HL-60/S4 treated with retinoic acid at 250 ng/mL for 4 days and 3 days (cell line): Measurements from ENCODE around the gene FBXO7.
"Not testable (repeated sequence)": the region's sequence is repeated elsewhere in the genome, so short reads cannot be mapped to it uniquely, and the experiment has no call there.

ENCODE experiments used
- in situ Hi-C: fragments of 300-500 bp; cut with MboI; formaldehyde crosslinking; loops from 2 replicates; pipeline ENCODE4 v1.7.0; 2022; ENCODE audit warnings: low sequenced_read_pairs

Gene FBXO7

DNA sequence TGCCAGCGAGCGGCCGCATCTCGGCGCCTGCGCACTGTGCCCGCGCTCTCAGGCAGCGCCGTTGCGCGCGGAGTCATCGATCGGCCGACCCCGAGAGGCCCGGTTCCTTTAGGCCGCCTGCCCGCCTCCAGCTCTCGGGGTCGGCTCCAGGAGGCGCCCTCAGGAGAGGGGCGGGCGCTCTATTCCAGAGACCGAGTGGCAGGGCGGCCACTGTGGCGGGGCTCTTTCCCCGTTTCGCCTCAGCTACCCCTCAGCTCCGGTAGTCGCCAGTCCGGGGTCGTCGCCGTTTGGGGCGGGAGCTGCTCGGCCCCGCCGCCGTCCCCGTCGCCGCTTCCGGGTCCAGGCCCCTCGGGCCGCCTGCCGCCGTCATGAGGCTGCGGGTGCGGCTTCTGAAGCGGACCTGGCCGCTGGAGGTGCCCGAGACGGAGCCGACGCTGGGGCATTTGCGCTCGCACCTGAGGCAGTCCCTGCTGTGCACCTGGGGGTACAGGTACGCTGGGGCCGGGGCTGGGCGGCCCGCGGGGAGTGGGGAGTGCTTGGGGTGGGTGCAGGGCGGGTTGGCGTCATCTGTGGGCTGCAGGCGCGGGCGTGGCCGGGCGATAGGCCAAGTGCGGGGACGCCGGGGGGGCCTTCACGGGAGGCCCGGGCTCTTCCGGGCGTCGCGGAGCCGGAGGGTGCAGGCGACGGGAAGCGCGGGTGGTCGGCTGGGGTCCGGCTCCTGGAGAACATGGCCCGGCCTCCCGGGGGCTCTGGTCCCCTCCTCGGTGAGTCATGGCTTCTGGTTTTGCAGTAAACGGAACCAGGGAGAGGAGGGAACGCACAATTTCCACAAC, at the start of gene FBXO7:
Gene FBXO7 (plus strand): TSS at position 177 of the 833 bp plus-strand sequence. CDS start 192 bp downstream, at position 369.
- in situ Hi-C loops: no loop called here

- in situ Hi-C loops: no loop called here
Observed at GRCh38 chr22:32426881-32427280, 47.7 kb upstream of the FBXO7 start.

- in situ Hi-C loops: no loop called here
Observed at GRCh38 chr22:32430352-32430751, 44.3 kb upstream of the FBXO7 start.

DNA sequence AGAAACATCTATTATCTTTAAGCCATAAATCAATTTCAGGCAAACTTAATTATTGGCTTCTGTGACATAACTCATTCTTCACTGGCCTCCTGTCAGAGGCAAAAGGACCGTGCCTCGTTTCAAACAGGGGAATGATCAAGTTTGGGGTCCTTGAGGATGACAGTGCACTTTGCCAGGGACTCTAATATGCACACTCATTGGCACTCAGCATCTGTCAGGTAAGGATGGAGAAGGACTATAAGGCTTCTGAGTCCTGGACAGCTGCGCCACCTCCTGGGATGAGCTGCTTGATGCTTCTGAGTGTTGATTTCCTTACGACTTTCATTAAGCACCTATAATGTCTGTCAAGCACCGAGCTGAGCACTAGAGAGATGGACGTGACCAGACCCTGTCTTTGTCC, 30.5 kb upstream of the FBXO7 start:
- in situ Hi-C loops: no loop called here

GRCh38 chr22:32446321-32446720, 28.3 kb upstream of the FBXO7 start:
- in situ Hi-C loops: no loop called here

- in situ Hi-C loops: no loop called here
Observed at GRCh38 chr22:32448980-32449379, 25.6 kb upstream of the FBXO7 start.

DNA sequence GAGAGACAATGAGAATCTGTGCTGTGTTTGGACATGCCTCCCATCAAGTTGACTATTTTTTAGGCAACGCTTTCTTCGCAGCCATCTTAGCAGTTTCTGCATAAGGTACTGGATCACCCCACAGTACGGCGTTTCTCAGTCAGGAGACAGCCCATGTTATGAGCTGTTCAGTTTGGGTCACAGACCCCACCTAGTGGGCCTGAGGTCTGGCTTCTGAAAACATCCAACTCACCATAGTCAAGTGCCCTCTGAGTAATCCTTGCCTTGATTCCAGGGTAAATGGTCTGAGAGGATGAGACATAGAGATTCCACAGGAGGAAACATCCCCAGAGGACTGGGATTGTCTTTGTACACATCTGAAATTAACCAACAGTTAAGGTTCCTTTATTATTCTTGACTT, 17.6 kb upstream of the FBXO7 start:
- in situ Hi-C loops: no loop called here

GRCh38 chr22:32462452-32462851, 12.2 kb upstream of the FBXO7 start:
- in situ Hi-C loops: no loop called here

DNA sequence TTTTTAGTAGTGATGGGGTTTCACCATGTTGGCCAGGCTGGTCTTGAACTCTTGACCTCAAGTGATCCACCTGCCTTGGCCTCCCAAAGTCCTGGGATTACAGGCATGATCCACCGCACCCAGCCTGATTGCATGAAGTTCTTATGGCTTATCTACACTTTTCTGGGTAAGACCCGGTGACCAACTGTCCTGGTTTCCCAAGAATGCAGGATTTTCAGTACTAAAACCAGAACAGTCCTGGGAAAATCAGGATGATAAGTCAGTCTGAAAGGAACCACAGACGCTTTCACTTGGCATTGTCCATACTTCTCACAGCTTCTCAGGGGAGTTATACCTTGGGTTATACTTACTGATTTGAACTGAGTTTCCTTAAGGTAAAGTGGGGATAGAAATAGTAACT, 8.9 kb upstream of the FBXO7 start:
- in situ Hi-C loops: no loop called here

GRCh38 chr22:32466496-32466895, 8.1 kb upstream of the FBXO7 start:
- in situ Hi-C loops: no loop called here

- in situ Hi-C loops: no loop called here
Observed at GRCh38 chr22:32469799-32470212, 4.8 kb upstream of the FBXO7 start.

DNA sequence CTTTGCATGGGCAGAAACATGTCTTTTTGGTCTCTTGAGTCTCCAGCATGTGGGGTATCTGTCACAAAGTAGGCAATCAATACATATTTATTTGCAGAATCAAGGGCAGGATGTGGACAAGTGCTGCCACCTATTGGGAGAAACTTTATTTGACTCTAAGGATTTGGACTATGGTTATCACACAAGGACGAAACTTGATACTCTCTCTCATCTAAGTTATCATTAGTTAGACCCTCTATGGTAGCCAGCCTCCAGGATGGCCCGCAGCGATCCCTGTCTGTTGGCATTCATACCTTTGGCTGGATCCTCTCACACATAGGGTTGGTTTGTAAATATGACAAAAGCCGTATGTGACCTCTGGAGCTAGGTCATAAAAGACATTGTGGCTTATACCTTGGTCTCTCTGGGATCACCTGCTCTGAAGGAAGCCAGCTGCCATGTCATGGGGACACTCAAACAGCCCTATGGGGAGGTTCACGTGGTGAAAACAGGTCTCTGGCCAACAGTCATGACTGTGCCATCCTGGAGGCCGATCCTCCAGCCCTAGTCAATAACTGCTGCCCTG, 1.1 kb upstream of the FBXO7 start:
- in situ Hi-C loops: no loop called here

DNA sequence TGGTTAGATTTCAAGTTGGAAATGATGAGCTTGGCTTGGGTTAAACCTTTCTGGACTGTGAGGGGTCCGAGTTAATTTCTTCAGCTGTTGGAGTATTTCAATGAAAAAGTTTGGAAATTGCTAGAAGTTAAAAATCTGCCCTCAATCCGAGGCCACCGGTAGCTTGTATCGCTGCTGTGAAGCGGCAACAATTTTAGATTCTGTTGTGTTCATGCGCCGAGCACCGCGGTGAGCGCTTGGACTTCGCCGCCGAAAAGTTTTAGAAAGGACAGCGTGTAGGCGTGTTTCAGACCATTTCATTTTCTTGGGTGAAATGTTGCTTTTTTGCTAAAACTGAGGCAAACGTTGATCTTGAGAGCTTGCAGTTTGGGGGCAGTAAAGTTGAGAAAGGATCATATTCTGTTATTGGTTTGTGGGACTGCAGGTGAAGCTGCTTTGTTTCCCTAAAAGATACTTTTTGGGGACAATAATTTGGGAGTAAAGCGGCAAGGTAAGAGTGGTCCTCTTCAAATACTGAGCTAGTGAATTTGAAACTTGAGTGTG, 928 bp downstream of the FBXO7 start:
- in situ Hi-C loops: no loop called here

- in situ Hi-C loops: no loop called here
Observed at GRCh38 chr22:32476281-32477195, 1.9 kb downstream of the FBXO7 start.

DNA sequence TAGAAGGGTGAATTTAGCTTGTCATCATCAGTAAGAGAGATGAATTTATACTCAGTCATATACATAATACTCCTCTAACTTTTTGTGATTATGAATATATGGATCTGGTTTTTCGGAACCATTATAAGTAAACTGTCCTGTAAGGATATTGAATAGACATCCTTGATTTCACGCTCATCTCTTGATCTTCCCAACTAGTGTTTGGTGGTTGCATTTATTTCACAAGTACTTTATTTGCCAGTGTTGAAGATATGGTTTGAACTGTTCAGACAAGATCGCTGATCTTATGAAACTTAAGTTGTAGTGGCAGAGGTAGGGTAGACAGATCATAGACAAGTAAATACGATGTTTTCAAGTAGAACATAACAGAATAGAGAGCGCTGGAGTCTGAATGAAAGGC, 3.0 kb downstream of the FBXO7 start:
- in situ Hi-C loops: no loop called here

DNA sequence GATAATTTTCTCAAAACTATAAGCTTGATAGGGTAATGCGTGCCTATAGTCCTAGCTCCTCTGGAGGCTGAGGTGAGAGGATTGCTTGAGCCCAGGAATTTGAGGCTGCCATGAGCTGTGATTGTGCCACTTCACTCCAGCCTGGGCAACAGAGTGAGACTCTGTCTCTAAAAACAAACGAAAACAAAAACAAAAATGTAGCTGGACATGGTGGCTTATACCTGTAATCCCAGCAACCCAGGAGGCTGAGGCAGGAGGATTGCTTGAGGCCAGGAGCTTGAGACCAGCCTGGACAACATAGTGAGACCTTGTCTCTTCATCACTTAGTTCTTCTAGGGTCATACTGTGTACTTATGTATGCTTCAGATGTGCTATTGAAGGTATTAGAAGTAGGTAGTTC, 3.9 kb downstream of the FBXO7 start:
- in situ Hi-C loops: not testable (repeated sequence)

DNA sequence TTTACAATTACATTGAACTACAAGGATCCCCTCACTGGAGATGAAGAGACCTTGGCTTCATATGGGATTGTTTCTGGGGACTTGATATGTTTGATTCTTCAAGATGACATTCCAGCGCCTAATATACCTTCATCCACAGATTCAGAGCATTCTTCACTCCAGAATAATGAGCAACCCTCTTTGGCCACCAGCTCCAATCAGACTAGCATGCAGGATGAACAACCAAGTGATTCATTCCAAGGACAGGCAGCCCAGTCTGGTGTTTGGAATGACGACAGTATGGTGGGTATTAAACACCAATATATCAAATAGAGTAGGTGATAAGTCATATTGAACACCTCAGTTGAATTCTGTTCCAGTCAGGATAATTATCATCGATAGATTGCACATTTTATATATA, 4.4 kb downstream of the FBXO7 start:
- in situ Hi-C loops: no loop called here

GRCh38 chr22:32480238-32480637, 5.6 kb downstream of the FBXO7 start:
- in situ Hi-C loops: no loop called here

- in situ Hi-C loops: no loop called here
Observed at GRCh38 chr22:32482708-32483107, 8.1 kb downstream of the FBXO7 start.

- in situ Hi-C loops: no loop called here
Observed at GRCh38 chr22:32486656-32487390, 12.2 kb downstream of the FBXO7 start.

DNA sequence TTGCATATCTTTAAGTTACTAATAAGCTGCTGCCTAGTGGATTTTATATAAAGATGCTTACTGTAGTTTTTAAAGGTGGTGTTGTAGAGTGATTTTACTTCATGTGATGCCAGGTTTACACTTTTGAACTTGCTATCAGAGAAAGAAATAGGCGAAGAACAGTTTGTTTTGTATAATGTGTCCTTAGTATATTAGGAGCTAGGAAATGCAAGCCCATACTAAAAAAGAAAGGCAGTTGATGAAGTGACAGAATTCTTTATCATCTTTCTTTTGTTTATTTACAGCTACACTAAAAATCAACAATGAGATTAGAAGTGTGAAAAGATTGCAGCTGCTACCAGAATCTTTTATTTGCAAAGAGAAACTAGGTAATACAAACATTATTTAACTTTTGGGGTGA, 12.8 kb downstream of the FBXO7 start:
- in situ Hi-C loops: no loop called here
